ENCODE results near the gene SCN2B.

GRCh38 chr11:118217575-118217974 lies 41.1 kb upstream of the SCN2B start:
- TF ChIP-seq POLR2A (IDR thresholded peaks at IDR 0.05) (no peak), CTCF (IDR thresholded peaks at IDR 0.05) (no peak)

Measured in uterus (tissue), 2 donors.